Peyer's patch (tissue), 4 donors: ENCODE measurements around the gene JAK1.
"Not testable (repeated sequence)": the region's sequence is repeated elsewhere in the genome, so short reads cannot be mapped to it uniquely, and the experiment has no call there.

Experiments used
- CTCF ChIP-seq, 6 experiments: fragments of 450-650 bp in 4 of 6; fragments of 200-600 bp in 2 of 6; sonication (generic) in 1 of 6; IDR thresholded peaks; one replicate each; pipeline ENCODE4 v1.5.1; 2017 to 2019; ENCODE audit warnings: antibody characterized with exemption in 6 of 6, mild to moderate bottlenecking in 3 of 6, moderate library complexity in 1 of 6
- POLR2A ChIP-seq, 2 donors: fragments of 450-650 bp; IDR thresholded peaks; one replicate each; pipeline ENCODE4 v1.5.1; 2017; ENCODE audit warnings: antibody characterized with exemption in 2 of 2, mild to moderate bottlenecking in 2 of 2, moderate library complexity in 2 of 2

DNA sequence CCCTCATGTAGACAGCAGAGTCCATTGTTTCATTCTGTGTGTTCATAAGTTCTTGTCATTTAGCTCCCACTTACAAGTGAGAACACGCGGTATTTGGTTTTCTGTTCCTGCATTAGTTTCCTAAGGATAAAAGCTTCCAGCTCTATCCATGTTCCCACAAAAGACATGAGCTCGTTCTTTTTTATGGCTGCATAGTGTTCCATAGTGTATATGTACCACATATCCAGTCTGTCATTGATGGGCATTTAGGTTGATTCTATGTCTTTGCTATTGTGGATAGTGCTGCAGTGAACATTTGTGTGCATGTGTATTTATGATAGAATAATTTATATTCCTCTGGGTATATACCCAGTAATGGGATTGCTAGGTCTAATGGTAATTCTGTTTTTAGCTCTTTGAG is 145.8 kb downstream of the JAK1 start:
- not testable (repeated sequence) for TF ChIP-seq POLR2A, CTCF (IDR thresholded peaks at IDR 0.05)
